H9 (cell line): ENCODE results near the gene ROR1. TPM values are rescaled to one million over a fixed set of nuclear protein-coding genes. Genes with fewer than 3 reads are reported as not detected.

Experiments used
- DNase-seq: peaks from one replicate; pipeline ENCODE4 v3.0.0-alpha.2; 2017
- H2AFZ ChIP-seq: one replicate; pipeline ENCODE4 v1.6.1; 2013; ENCODE audit warnings: mild to moderate bottlenecking, low read length, control low read depth, moderate library complexity
- H2AK5ac ChIP-seq: 2 replicates; pipeline ENCODE4 v1.6.1; 2013; ENCODE audit warnings: low read length, control low read depth, mixed read lengths; ENCODE audit not compliant: insufficient read length
- H2BK120ac ChIP-seq: one replicate; pipeline ENCODE4 v1.6.1; 2013; ENCODE audit warnings: low read depth, mild to moderate bottlenecking, low read length, control low read depth, inconsistent platforms; ENCODE audit not compliant: poor library complexity, severe bottlenecking
- H2BK12ac ChIP-seq: 2 replicates; pipeline ENCODE4 v1.6.1; 2013; ENCODE audit warnings: low read length, control low read depth, mixed read lengths, low read depth; ENCODE audit not compliant: insufficient read length
- H2BK15ac ChIP-seq: 2 replicates; pipeline ENCODE4 v1.6.1; 2013; ENCODE audit warnings: low read depth, low read length, control low read depth
- H2BK20ac ChIP-seq: one replicate; pipeline ENCODE4 v1.6.1; 2013; ENCODE audit warnings: low read depth, mild to moderate bottlenecking, low read length, control low read depth, inconsistent platforms; ENCODE audit not compliant: poor library complexity, severe bottlenecking
- H2BK5ac ChIP-seq: 2 replicates; pipeline ENCODE4 v1.6.1; 2013; ENCODE audit warnings: low read length, control low read depth, mixed read lengths; ENCODE audit not compliant: insufficient read length
- H3K14ac ChIP-seq: 2 replicates; pipeline ENCODE4 v1.6.1; 2013; ENCODE audit warnings: low read length, control low read depth; ENCODE audit not compliant: insufficient read depth
- H3K18ac ChIP-seq: 2 replicates; pipeline ENCODE4 v1.6.1; 2013; ENCODE audit warnings: low read depth, mild to moderate bottlenecking, mixed read lengths, low read length, control low read depth; ENCODE audit not compliant: insufficient read length
- H3K23ac ChIP-seq: 2 replicates; pipeline ENCODE4 v1.6.1; 2013; ENCODE audit warnings: low read length, control low read depth, mixed read lengths, low read depth; ENCODE audit not compliant: insufficient read length
- H3K23me2 ChIP-seq: 2 replicates; pipeline ENCODE4 v1.6.1; 2013; ENCODE audit warnings: low read depth, mild to moderate bottlenecking, mixed read lengths, low read length, control low read depth; ENCODE audit not compliant: insufficient read length, poor library complexity, severe bottlenecking
- H3K27ac ChIP-seq: 2 replicates; pipeline ENCODE4 v1.5.1; 2013; ENCODE audit warnings: low read length, control low read depth, mixed read lengths, low read depth; ENCODE audit not compliant: insufficient read length
- H3K27me3 ChIP-seq: 2 replicates; pipeline ENCODE4 v1.6.1; 2013; ENCODE audit warnings: low read length, control low read depth, inconsistent platforms; ENCODE audit not compliant: insufficient read depth
- H3K4ac ChIP-seq: 2 replicates; pipeline ENCODE4 v1.6.1; 2013; ENCODE audit warnings: low read depth, mild to moderate bottlenecking, control low read depth, inconsistent platforms, low read length, moderate library complexity
- H3K4me1 ChIP-seq: 2 replicates; pipeline ENCODE4 v1.6.1; 2013; ENCODE audit warnings: low read length, control low read depth, inconsistent platforms; ENCODE audit not compliant: insufficient read depth
- H3K4me2 ChIP-seq: 2 replicates; pipeline ENCODE4 v1.6.1; 2013; ENCODE audit warnings: low read length, control low read depth, mixed read lengths; ENCODE audit not compliant: insufficient read length, insufficient read depth
- H3K56ac ChIP-seq: 2 replicates; pipeline ENCODE4 v1.6.1; 2013; ENCODE audit warnings: low read depth, mild to moderate bottlenecking, mixed read lengths, low read length, control low read depth; ENCODE audit not compliant: insufficient read length
- H3K79me1 ChIP-seq: 2 replicates; pipeline ENCODE4 v1.6.1; 2013; ENCODE audit warnings: low read depth, mild to moderate bottlenecking, moderate library complexity, low read length, control low read depth, inconsistent platforms; ENCODE audit not compliant: insufficient read depth, poor library complexity, severe bottlenecking
- H3K79me2 ChIP-seq: 2 replicates; pipeline ENCODE4 v1.6.1; 2013; ENCODE audit warnings: low read length, control low read depth, inconsistent platforms; ENCODE audit not compliant: insufficient read depth
- H3K9ac ChIP-seq: 2 replicates; pipeline ENCODE4 v1.6.1; 2013; ENCODE audit warnings: low read length, control low read depth, mixed read lengths; ENCODE audit not compliant: insufficient read length; ENCODE audit errors: extremely low read depth
- H3K9me3 ChIP-seq: one replicate; pipeline ENCODE4 v1.6.1; 2013; ENCODE audit warnings: low read depth, low read length, inconsistent platforms; ENCODE audit not compliant: control insufficient read depth
- H3T11ph ChIP-seq: one replicate; pipeline ENCODE4 v1.6.1; 2013; ENCODE audit warnings: mild to moderate bottlenecking, low read length, control low read depth, inconsistent platforms
- H4K20me1 ChIP-seq: one replicate; pipeline ENCODE4 v1.6.1; 2013; ENCODE audit not compliant: control insufficient read depth, insufficient read length, insufficient read depth
- H4K5ac ChIP-seq: 2 replicates; pipeline ENCODE4 v1.6.1; 2013; ENCODE audit warnings: low read depth, mild to moderate bottlenecking, mixed read lengths, low read length, control low read depth; ENCODE audit not compliant: insufficient read length
- H4K8ac ChIP-seq: replicated peaks from 2 replicates; pipeline ENCODE4 v1.6.1; 2013; ENCODE audit warnings: low read length, control low read depth, mixed read lengths, low read depth; ENCODE audit not compliant: insufficient read length
- H4K91ac ChIP-seq: 2 replicates; pipeline ENCODE4 v1.6.1; 2013; ENCODE audit warnings: low read depth, mild to moderate bottlenecking, moderate library complexity, mixed read lengths, low read length, control low read depth; ENCODE audit not compliant: insufficient read length
- H3K27ac Mint-ChIP-seq, 3 experiments: 2 replicates in 2 of 3; 3 replicates in 1 of 3; pipeline ENCODE4 v1.8.0; 2020 to 2021; ENCODE audit warnings: mixed read lengths in 3 of 3, mild to moderate bottlenecking in 1 of 3, moderate library complexity in 1 of 3
- H3K27me3 Mint-ChIP-seq: 2 replicates; pipeline ENCODE4 v1.8.0; 2021; ENCODE audit warnings: low read depth, mild to moderate bottlenecking, moderate library complexity, mixed read lengths
- H3K36me3 Mint-ChIP-seq, 3 experiments: 2 replicates in 2 of 3; 3 replicates in 1 of 3; pipeline ENCODE4 v1.8.0; 2020 to 2021; ENCODE audit warnings: low read depth in 3 of 3, mixed read lengths in 3 of 3; ENCODE audit not compliant: insufficient read depth in 1 of 3
- H3K4me1 Mint-ChIP-seq, 2 experiments: 2 replicates each; pipeline ENCODE4 v1.8.0; 2020; ENCODE audit warnings: mixed read lengths in 2 of 2
- H3K4me3 Mint-ChIP-seq, 2 experiments: 2 replicates in 1 of 2; 3 replicates in 1 of 2; pipeline ENCODE4 v1.8.0; 2020 to 2021; ENCODE audit warnings: mild to moderate bottlenecking in 2 of 2, mixed read lengths in 2 of 2, moderate library complexity in 1 of 2
- H3K9me3 Mint-ChIP-seq, 2 experiments: 2 replicates in 1 of 2; 3 replicates in 1 of 2; pipeline ENCODE4 v1.8.0; 2020; ENCODE audit warnings: mild to moderate bottlenecking in 2 of 2, mixed read lengths in 2 of 2, moderate library complexity in 1 of 2
- CTCF ChIP-seq: fragments of 200-600 bp; sonication (generic); conservative IDR thresholded peaks from 3 replicates; pipeline ENCODE4 v1.8.0; 2021; ENCODE audit warnings: antibody characterized with exemption, mild to moderate bottlenecking
- WGBS: extraction: QIAGEN DNeasy Blood & Tissue Kit; methylation state at CpG from one replicate; pipeline ENCODE4 v1.1.7; 2013; ENCODE audit warnings: missing lambda C conversion rate, low lambda C conversion rate, mixed read lengths; ENCODE audit not compliant: insufficient read length; ENCODE audit errors: extremely low coverage; 5-methylcytosine and 5-hydroxymethylcytosine counted together
- total RNA-seq: library from RNA; stranded (reverse); gene quantifications from 2 replicates; pipeline ENCODE4 v1.2.1, GENCODE V29; 2021

ROR1 gene
- total RNA-seq, 1 experiment from 2014 or later, result 75.9 TPM

DNA sequence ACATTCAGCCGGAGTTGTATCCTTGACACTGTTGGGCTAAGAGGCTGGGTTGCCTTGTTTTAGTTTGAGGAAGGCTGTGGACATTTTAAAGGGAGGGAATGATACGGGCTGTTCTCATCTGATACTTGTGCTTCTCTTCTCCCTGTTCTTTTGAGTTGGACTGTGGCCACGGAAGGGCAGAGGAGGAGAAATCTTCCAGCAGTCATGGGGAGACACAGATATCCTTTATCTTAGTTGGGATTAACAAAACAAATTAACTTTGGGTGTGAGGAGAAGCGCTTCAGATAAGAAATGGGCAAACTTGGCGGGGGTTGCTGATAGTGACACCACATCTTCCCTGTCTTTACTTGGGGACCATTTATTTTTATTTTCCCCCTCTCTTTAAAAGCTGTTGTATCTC lies 138.8 kb downstream of the ROR1 start:
- DNase-seq, result no peak
- Histone ChIP-seq H3K27ac (no peak overlapping the region), H3K27me3 (no peaks in the 10 kb centered on the region), H2AK5ac (no peak overlapping the region), H3K79me1 (peaks cover 7% of the 10 kb centered on the region), H3K4me2 (no peak overlapping the region), H2BK20ac (no peak overlapping the region), H2BK12ac (no peak overlapping the region), H4K91ac (no peak overlapping the region), H3K56ac (no peak overlapping the region), H3K9me3 (no peaks in the 10 kb centered on the region), H3K9ac (no peak overlapping the region), H4K5ac (no peak overlapping the region), H3T11ph (no peak overlapping the region), H3K79me2 (peaks cover 19% of the 10 kb centered on the region), H3K18ac (no peak overlapping the region), H4K8ac (no peak overlapping the region), H2BK120ac (no peak overlapping the region), H3K14ac (no peak overlapping the region), H2BK5ac (no peak overlapping the region), H2BK15ac (no peak overlapping the region), H3K23me2 (no peaks in the 10 kb centered on the region), H3K23ac (no peak overlapping the region), H2AFZ (no peak overlapping the region), H3K4ac (no peak overlapping the region), H4K20me1 (no peaks in the 10 kb centered on the region), H3K4me1 (peaks cover 30% of the 10 kb centered on the region; the same call in 1 of the 2 replicates)
- no peak for TF ChIP-seq CTCF
- Mint-ChIP-seq H3K4me3 (peak overlapping the region in 1 of 2 experiments; percentile 15; a peak in 2 of 5 replicates), H3K27me3 (no peaks in the 10 kb centered on the region), H3K27ac (peak overlapping the region; percentile 59 to 83 (median 65); a peak in 5 of 7 replicates), H3K9me3 (no peaks in the 10 kb centered on the region), H3K4me1 (peaks cover 84 to 85% of the 10 kb centered on the region in 2 experiments), H3K36me3 (no peaks in the 10 kb centered on the region; a peak in 1 of 7 replicates)
- WGBS, result no CpG with 5 or more reads among the region's 5 CpGs
